ENCODE data around the gene TCOF1. TPM values are rescaled to one million over a fixed set of nuclear protein-coding genes. Genes with fewer than 3 reads are reported as not detected.

Gene TCOF1
- total RNA-seq, 4 donors from 2014 or later = 32.1 to 64.8 (median 38.7) TPM

- Histone ChIP-seq H3K9me3 (no peaks in the 10 kb centered on the region), H3K4me3 (no peak overlapping the region), H3K4me1 (peaks cover 0 to 11% (median 0%) of the 10 kb centered on the region in 4 donors), H3K36me3 (peaks cover 0 to 100% (median 35%) of the 10 kb centered on the region in 3 donors), H3K27ac (no peak overlapping the region), H3K27me3 (no peaks in the 10 kb centered on the region)
- 64 to 71% methylated on average over 3 of the region's 3 CpGs for WGBS, 2 donors
- TF ChIP-seq CTCF (IDR thresholded peaks at IDR 0.05) (no peak), POLR2A (IDR thresholded peaks at IDR 0.05) (no peak), EP300 (IDR thresholded peaks at IDR 0.05) (no peak)
- DNase-seq (ENCODE audit: low spot score in 2 of 2) = no peak
Measured at GRCh38 chr5:150401076-150401375, 43.5 kb downstream of the TCOF1 start.

- H3K27me3 ChIP-seq = no peaks in the 10 kb centered on the region
- H3K36me3 ChIP-seq = peaks cover 0 to 100% (median 35%) of the 10 kb centered on the region in 3 donors
- peaks cover 0 to 11% (median 0%) of the 10 kb centered on the region in 4 donors for H3K4me1 ChIP-seq
- H3K9me3 ChIP-seq = no peaks in the 10 kb centered on the region
- TF ChIP-seq EP300 (IDR thresholded peaks at IDR 0.05) (no peak), POLR2A (IDR thresholded peaks at IDR 0.05) (no peak), CTCF (IDR thresholded peaks at IDR 0.05) (no peak)
- no peak overlapping the region for H3K4me3 ChIP-seq
- no peak for DNase-seq (ENCODE audit: low spot score in 2 of 2)
- H3K27ac ChIP-seq = no peak overlapping the region
- 77 to 86% methylated on average over 11 of the region's 11 CpGs for WGBS, 2 donors
Measured at GRCh38 chr5:150401376-150402228, 44.1 kb downstream of the TCOF1 start.

- TF ChIP-seq EP300 (IDR thresholded peaks at IDR 0.05) = no peak
- TF ChIP-seq POLR2A (IDR thresholded peaks at IDR 0.05) = no peak
- no peak for TF ChIP-seq CTCF (IDR thresholded peaks at IDR 0.05)
- H3K27me3 ChIP-seq = no peaks in the 10 kb centered on the region
- no peak overlapping the region for H3K4me3 ChIP-seq
- H3K27ac ChIP-seq = no peak overlapping the region
- 75 to 89% methylated on average over 4 of the region's 4 CpGs for WGBS, 2 donors
- no peak for DNase-seq (ENCODE audit: low spot score in 2 of 2)
- peaks cover 0 to 97% (median 37%) of the 10 kb centered on the region in 3 donors for H3K36me3 ChIP-seq
- no peaks in the 10 kb centered on the region for H3K9me3 ChIP-seq
- H3K4me1 ChIP-seq = peaks cover 0 to 12% (median under 1%) of the 10 kb centered on the region in 4 donors
Measured at GRCh38 chr5:150402229-150402773, 44.8 kb downstream of the TCOF1 start.

GRCh38 chr5:150402901-150403342 lies 45.4 kb downstream of the TCOF1 start:
- Histone ChIP-seq H3K9me3 (no peaks in the 10 kb centered on the region), H3K27me3 (no peaks in the 10 kb centered on the region), H3K27ac (no peak overlapping the region), H3K4me1 (peaks cover 0 to 14% (median 3%) of the 10 kb centered on the region in 4 donors), H3K4me3 (no peak overlapping the region), H3K36me3 (peaks cover 0 to 96% (median 38%) of the 10 kb centered on the region in 3 donors)
- DNase-seq (ENCODE audit: low spot score in 2 of 2) = no peak
- TF ChIP-seq POLR2A (IDR thresholded peaks at IDR 0.05) = no peak
- WGBS, 2 donors = 82 to 92% methylated on average over 12 of the region's 12 CpGs

GRCh38 chr5:150404121-150404520 lies 46.6 kb downstream of the TCOF1 start:
- Histone ChIP-seq H3K27me3 (no peaks in the 10 kb centered on the region), H3K36me3 (peaks cover 0 to 84% (median 45%) of the 10 kb centered on the region in 3 donors), H3K27ac (no peak overlapping the region), H3K4me3 (no peak overlapping the region), H3K4me1 (peaks cover 0 to 19% (median 8%) of the 10 kb centered on the region in 4 donors), H3K9me3 (no peaks in the 10 kb centered on the region)
- DNase-seq (ENCODE audit: low spot score in 2 of 2) = no peak
- TF ChIP-seq EP300 (IDR thresholded peaks at IDR 0.05) (no peak), CTCF (IDR thresholded peaks at IDR 0.05) (no peak), POLR2A (IDR thresholded peaks at IDR 0.05) (no peak)
- 54 to 58% methylated on average over 3 to 5 of the region's 5 CpGs for WGBS, 2 donors

All from tibial nerve (tissue), 4 donors.